HG03135 (cell line): ENCODE measurements around the gene IL15RA.
"Not testable (repeated sequence)": the region's sequence is repeated elsewhere in the genome, so short reads cannot be mapped to it uniquely, and the experiment has no call there.

ENCODE experiments used
- ATAC-seq: cut with Tn5 transposase; IDR thresholded peaks from one replicate; pipeline ENCODE4 v1.9.1; 2021; ENCODE audit warnings: mild to moderate bottlenecking, moderate library complexity; ENCODE audit not compliant: unreplicated experiment

Gene IL15RA

GRCh38 chr10:5930272-5930671 lies 47.1 kb downstream of the IL15RA start:
- ATAC-seq = no peak

GRCh38 chr10:5929442-5929841 lies 47.9 kb downstream of the IL15RA start:
- ATAC-seq = no peak

GRCh38 chr10:5927306-5927705 lies 50.0 kb downstream of the IL15RA start:
- no peak for ATAC-seq

- ATAC-seq = no peak
Measured at GRCh38 chr10:5924889-5925288, 52.5 kb downstream of the IL15RA start.

- ATAC-seq = no peak
Measured at GRCh38 chr10:5921746-5922145, 55.6 kb downstream of the IL15RA start.

GRCh38 chr10:5919568-5919967 lies 57.8 kb downstream of the IL15RA start:
- no peak for ATAC-seq

GRCh38 chr10:5918763-5919162 lies 58.6 kb downstream of the IL15RA start:
- ATAC-seq = no peak

- no peak for ATAC-seq
Measured at GRCh38 chr10:5917305-5917704, 60.0 kb downstream of the IL15RA start.

GRCh38 chr10:5915451-5915850 lies 61.9 kb downstream of the IL15RA start:
- no peak for ATAC-seq

GRCh38 chr10:5913736-5914135 lies 63.6 kb downstream of the IL15RA start:
- no peak for ATAC-seq

GRCh38 chr10:5911670-5912069 lies 65.7 kb downstream of the IL15RA start:
- ATAC-seq = no peak

GRCh38 chr10:5910323-5911100 lies 66.8 kb downstream of the IL15RA start:
- ATAC-seq = no peak

- ATAC-seq = not testable (repeated sequence)
Measured at GRCh38 chr10:5908676-5909075, 68.7 kb downstream of the IL15RA start.

GRCh38 chr10:5906651-5907050 lies 70.7 kb downstream of the IL15RA start:
- no peak for ATAC-seq

- no peak for ATAC-seq
Measured at GRCh38 chr10:5905854-5906507, 71.4 kb downstream of the IL15RA start.

GRCh38 chr10:5904227-5904626 lies 73.1 kb downstream of the IL15RA start:
- peak; percentile 93 for ATAC-seq

- no peak for ATAC-seq
Measured at GRCh38 chr10:5903563-5903962, 73.8 kb downstream of the IL15RA start.

- no peak for ATAC-seq
Measured at GRCh38 chr10:5902511-5903274, 74.7 kb downstream of the IL15RA start.
